Colon (tissue), 2 donors: ENCODE measurements around the gene COG5.

Experiments used
- FAIRE-seq: peaks from 2 replicates; lab custom pipeline; 2012; peaks lifted over from hg19 to GRCh38; lab: Jason Lieb, UNC
- donor health status: control.
- donor health status: control.

Gene COG5

DNA sequence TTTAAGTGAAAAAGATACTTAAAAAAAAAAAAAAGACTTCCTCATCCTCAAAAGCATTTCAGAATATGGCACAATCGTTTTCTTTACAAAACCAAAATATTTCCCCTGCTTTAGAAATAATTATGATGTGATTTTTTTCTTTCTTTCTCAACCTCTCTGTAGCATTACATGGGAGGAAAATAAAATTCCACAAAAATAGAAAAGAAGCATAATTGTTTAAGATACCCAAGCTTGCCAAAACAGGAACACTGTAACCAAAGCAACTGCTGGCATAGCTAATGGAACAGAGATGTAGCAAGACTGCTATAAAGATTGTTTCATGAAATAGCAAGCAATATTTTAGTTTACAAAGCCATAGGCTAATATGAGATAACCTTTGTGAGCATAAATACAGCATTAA is 169.4 kb downstream of the COG5 start:
- no peak for FAIRE-seq

DNA sequence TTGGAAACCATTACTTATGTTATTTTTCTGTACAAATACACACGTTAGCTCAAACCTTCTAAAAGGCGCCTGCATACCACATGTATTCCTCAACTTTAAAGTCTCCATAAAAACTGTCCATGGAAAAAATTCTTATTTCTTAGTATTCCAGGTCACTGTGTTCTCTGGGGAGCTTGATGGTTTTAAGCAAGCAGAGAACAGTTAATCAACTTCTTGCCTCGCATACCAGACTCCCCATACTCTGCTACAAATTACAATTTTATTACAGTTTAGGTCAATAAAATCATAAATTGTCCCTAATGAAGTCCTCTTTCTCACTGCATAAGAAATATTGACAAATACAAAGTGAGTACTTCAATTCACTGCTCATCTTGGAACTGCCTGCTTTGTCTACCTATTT is 170.9 kb downstream of the COG5 start:
- FAIRE-seq = no peak

DNA sequence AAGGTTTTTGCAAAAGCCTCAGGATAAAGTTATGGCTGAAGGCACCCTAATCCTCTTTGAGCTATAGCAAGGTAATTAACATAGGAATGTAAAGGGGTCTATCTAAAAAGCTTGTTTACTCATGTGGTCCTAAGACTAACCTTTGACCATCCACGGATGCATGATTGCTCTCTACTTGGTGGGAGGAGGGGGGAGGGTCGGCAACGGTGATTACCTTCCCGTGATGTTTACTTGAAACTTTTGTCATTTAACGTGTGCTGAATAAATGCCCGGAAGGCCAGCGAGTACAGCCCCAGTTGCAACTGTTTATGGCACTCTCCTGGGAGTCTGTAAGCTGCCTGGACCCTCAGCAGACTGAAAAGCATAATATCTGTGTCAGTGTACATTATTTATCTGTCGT is 172.8 kb downstream of the COG5 start:
- FAIRE-seq = no peak

DNA sequence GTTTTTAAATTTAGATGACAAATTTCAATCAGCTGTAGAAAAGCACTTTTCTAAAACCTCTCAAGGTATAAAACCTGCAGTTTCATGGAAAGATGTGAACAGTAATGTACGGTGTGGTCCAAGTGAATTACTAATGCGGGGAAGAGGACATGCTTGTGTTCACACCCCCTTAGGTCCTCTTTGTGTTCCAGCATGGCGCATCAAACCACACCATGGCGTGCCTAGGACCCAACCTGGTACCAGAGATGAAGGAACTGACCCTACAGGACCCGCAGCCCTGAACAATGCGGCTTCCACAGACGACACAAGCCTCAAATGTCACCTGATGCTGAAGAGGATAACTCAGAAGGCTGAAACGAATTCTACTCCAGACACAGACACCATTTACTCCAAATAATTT is 175.1 kb downstream of the COG5 start:
- FAIRE-seq = no peak

DNA sequence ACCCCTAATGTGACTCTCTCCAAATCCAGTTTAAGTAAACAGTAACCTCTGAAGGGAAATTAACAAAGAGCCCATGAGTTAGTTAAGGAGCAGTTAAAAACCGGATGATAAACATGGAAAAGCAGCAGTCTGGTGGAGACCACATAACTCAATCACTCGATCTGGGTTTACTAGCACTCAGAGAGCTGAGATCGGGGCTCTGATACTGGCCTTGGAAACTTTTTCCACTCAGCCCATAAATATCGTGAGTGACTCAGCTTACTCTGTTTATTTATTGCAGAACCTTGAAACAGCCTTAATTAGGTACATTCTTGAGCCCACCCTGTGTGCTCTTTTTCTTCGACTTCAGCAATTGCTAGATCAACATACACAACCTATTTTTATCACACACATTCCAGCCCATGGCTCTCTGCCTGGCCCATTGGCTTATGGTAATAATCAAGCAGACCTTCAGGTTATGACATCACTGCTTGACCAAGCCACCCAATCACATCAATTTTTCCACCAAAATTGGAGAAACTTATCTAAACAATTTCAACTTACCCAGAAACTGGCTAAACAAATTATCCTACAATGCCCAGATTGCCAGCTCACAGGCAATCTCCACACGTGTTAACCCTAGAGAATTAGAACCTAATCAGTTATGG is 176.0 kb downstream of the COG5 start:
- FAIRE-seq = no peak

DNA sequence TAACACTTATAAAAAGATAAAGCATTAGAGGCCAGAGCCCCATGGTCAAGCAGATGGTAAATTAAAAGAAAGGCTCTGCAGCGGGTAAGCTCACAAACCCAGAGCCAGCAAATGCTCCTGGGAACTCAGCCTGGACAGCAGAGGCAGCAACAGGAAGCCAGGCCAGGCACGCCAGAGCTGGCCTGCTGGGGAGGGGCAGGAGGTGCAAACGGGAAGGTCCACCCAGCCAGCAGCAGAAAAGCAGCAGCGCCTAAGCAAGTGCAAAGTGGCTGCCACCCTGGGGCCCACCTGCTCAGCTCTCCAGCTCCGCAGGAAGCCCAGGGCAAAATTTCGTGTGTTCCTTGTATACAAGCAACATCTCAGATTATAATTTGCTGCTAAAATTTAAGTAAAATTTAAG is 176.6 kb downstream of the COG5 start:
- no peak for FAIRE-seq

DNA sequence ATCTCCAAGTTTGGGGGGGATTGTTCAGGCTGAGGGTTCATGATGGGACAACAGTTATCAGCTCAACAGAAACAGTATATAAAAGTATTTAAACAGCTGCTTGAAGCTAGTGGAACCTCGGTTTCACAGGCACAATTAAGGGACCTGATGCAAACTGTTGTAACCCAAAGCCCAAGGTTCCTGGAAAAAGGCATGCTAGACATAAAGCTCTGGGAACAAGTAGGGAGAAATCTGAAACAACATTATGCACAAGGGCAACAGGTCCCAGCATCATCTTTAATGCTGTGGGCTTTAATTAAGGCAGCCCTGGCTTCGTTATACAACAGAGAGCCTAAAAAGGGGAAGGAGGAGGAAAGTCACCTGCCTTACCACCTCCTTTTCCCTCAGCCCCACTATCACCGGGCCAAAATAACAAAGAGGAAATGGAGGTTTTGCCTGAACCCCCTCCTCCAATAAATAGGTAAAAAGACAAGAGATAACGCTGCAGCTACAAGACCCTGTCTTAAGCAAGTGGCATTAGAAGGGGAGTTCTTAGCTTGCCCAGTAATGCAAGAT is 177.1 kb downstream of the COG5 start:
- FAIRE-seq = no peak

DNA sequence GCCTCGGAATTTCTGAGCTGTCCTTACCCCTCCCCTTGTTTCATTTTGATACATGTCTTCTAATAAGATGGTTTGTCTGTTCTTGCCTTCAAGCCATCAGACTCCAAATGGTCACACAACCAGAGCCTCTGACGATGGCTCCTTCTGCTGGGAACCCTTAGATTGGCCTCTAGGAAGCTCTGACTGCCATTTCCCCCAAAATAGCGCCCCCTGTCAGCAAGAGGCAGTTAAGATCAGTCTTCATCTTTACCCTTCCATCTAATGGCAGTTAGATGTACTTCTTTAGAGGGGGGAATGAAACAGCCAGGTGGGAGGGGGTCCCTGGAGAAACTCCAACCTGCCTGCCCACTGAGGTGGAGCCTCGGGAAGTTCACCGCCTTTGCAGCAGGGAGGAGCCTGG is 179.7 kb downstream of the COG5 start:
- no peak for FAIRE-seq

DNA sequence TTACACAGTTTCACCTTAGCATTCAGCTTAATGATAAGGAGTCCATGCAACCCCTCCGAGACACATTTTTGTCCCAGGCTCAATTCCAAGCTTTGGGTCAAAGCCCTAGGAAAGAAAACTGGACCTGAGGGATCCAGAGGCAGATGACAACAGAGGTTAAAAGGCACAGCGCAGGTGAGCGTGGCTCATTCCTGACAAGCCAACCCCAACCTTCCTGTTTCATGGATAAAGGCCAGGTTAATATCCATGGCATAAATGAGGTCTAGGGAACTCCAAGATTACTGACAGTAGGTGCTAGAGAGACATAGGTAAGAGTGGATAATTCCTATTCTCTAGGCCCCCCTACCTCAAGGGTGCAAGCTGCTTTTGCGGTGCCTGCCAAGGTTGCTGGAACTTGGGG is 180.5 kb downstream of the COG5 start:
- FAIRE-seq = no peak

DNA sequence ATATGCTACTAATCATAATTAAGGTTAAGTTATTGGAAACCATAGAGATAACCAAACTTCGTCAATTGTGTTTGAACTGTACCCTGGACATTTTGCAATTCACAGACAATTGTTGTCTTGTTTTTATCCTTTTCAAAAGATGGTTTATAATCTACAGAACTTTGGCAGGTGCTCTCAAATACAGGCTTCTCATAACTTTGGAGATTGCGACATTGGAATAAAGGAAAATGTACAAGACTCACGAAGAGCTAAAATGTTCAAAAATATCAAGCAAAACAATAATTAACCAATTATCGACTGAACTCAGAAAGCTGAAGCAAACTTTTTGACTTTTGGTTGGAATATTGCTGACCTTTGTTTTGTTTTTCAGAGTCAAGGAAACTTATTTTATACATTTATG is 182.3 kb downstream of the COG5 start:
- FAIRE-seq = no peak

DNA sequence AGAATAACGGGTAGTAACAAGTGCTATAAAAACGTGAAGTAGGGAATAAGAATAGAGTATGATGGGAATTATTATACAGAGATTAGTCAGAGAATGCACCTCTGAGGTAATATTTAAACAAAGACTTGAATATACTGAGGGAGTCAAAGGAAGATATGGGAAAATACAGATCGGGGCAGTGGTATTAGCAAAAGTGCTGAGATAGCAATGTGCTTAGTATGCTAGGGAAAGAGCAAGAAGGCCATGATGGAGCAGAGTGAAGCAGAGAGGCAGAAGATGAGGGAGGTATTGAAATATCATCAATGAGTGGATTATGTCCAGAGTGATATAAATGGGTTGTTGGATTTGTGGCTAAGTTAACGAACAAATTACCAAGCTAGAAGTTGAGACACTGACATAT is 190.4 kb downstream of the COG5 start:
- no peak for FAIRE-seq

DNA sequence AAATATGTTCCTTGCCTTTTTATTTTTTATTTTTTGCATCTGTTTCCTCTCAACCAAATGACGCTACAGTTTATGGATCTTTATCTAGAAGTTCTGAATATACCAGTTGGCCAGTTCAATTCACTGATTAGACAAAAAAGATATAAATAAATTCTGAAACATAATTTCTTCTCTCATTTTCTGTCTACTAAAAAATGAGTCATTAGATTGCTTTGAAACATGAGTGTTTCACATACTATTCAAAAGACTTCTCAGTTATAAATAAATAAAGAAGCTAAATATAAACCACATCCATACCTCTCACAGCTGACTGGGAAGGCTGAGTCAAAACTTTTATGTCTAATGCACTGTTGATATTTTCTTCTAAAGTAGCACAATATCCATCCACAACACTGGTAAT is 191.4 kb downstream of the COG5 start:
- FAIRE-seq = no peak

DNA sequence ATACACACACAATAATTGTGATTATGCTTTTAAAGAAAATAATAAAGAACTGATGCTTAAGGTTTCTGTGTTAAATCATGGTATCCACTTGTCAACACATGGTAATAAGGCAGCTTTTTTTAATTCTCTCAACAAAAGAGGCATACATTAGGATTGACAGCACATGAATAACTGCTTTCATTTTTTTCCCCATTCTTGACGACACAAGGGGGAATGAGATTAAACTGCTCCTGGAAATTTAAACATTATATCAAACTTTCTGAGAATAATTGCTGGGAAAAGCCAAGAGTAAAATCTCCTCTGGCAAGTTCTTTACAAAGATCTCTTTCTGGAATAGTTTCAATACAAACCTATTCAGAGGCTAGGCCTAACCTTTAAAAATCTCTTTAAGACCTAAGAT is 192.9 kb downstream of the COG5 start:
- FAIRE-seq = no peak

DNA sequence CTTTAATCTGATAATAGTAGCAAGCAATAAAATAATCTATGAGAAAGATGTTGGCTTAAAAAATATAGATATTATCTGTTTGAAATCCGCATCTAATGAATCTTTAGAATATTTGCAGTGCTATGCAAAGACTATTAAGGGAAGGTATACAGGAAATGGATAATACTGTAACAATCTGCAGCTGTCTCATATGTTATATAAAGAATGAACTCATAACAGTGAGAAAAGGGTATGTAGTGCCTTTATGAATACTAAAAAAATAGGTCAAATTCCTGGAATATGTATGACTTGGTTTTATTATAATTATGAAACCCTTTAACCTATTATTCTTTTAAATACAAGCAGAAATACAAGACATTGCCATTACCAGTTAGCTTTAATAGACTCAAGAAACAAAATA is 198.9 kb downstream of the COG5 start:
- no peak for FAIRE-seq

DNA sequence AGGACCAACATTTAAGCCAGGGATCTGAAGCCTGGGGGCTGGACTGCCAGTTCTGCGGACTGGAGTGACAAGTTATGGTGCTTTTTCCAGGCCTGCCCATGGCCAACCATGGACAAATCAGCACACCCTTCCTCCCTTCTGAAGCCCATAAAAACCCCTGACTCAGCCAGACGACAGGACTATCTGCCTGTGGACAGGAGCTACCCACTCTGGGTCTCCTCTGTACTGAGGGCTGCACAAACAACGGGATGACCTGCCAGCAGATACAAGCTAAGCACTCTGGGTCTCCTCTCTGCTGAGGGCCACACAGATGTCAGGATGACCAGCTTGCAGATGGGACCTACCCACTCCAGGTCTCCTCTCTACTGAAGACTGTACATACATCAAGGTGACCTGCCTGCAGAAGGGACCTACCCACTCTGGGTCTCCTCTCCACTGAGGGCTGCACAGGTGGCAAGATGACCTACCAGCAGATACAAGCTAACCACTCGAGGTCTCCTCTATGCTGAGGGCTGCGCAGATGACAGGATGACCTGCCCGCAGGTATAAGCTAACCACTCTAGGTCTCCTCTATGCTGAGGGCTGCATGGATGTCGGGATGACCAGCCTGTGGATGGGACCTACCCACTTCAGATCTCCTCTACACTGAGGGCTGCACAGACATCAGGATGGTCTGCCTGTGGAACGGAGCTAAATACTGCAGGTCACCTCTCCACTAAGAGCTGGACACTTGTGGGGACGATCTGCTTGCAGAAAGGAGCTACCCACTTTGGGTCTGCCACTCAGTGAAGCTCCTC is 204.0 kb downstream of the COG5 start:
- FAIRE-seq = no peak

DNA sequence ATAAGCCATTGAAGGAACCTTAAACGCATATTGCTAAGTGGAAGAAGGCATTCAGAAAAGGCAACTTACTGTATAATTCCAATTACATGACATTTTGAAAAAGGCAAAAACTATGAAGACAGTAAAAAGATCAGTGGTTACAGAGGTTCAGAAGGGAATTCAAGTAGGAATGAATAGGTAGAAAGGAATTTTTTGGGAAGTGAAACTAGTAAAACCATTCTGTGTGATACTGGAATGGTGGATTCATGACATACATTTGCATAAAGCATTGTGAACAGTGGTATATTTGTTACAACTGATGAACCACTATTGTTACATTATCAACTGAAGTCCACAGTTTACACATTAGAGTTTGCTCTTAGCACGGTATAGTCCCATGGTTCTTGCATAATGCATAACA is 208.1 kb downstream of the COG5 start:
- FAIRE-seq = no peak

DNA sequence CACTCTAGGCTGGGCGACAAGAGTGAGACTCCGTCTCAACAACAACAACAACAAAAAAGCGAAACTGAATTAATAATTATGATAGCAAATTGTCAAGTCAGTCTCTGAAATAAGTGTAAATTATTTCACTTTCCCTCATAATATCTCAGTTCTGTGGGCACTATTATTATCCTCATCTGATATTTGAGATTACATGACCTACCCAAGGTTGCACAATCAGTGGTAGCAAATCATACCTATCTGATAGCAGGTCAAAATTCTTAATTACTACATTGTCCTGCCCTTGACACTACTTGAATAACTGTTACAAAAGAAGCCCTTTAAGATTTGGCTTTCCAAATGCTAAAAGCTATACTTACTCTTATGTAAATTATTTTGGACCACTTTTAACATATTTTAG is 209.1 kb downstream of the COG5 start:
- no peak for FAIRE-seq

DNA sequence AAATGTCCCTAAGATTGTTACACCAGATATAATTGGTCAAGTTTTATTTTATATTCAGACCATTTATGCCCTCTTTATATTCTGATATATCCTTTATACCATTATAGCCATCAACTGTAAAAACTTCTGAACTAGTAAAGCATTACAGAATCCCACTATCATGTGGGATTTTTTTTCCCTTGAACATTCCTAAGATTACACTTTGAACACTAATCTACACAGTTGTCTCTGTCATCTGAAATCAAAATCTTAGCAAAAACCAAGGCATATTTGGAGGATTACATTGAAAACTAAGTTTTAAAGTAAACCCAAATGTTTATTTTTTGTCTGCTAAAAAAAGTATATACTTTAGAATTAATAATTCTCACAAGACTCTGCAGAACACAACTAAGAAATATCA is 210.0 kb downstream of the COG5 start:
- no peak for FAIRE-seq

DNA sequence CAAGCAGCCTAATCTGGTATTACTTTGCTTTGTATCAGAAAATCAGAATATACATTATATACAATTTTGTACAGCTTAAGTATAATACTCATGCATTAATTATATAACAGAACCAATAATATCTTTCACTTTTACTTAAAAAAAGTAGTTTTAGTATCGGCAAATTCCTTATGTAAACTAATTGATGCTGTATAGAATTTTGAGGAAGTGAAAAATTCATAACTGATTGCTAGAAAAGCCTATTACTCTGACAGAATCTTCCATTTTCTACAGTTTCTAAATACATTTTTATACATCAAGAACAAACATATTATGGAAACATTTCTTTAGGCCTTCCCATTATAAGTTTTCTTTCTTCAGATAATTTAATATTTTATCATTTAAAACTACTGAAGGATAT is 217.8 kb downstream of the COG5 start:
- FAIRE-seq = no peak

DNA sequence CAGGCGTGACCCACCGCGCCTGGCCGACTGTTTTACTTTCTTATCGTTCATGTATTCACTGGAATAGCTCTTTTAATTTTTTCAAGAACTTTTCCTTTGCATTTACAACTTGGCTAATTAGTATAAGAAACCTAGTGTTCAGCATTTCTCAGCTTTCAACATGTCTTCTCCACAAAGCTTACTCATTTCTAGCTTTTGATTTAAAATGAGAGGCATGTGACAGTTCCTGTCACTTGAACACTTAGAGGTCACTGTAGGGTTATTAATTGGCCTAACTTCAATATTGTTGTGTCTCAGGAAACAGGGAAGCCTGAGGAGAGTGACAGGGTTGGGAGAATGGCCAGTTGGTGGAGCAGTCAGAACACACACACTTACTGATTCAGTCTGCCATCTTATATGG is 218.9 kb downstream of the COG5 start:
- FAIRE-seq = no peak

DNA sequence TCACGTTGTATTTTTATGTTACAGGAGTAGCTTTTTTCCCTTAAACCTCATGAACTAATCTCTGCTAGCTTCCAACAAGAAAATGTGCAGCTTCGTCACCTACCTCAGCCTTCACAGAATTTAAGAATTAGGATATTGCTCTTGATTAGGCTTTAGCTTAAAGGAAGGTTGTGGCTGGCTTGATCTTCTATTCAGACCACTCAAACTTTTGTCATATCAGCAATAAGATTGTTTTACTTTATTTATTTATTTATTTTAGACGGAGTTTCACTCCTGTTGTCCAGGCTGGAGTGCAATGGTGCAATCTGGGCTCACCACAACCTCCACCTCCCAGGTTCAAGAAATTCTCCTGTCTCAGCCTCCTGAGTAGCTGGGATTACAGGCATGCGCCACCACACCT is 219.4 kb downstream of the COG5 start:
- FAIRE-seq = no peak

DNA sequence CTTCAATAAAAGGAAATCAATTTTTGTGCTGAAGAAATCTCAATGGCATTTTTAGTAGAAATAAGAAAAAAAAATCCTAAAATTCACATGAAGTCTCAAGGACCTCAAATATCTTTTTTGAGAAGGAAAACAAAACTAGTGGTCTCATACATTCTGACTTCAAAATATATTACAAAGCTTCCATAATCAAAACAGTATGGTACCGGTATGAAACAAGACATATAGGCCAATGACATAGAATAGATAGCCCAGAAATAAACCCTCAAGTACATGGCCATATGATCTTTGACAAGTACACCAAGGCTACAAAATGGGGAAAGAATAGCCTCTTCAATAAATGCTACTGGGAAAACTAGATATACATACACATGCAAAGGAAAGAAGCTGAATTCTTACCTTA is 225.6 kb downstream of the COG5 start:
- FAIRE-seq = no peak

DNA sequence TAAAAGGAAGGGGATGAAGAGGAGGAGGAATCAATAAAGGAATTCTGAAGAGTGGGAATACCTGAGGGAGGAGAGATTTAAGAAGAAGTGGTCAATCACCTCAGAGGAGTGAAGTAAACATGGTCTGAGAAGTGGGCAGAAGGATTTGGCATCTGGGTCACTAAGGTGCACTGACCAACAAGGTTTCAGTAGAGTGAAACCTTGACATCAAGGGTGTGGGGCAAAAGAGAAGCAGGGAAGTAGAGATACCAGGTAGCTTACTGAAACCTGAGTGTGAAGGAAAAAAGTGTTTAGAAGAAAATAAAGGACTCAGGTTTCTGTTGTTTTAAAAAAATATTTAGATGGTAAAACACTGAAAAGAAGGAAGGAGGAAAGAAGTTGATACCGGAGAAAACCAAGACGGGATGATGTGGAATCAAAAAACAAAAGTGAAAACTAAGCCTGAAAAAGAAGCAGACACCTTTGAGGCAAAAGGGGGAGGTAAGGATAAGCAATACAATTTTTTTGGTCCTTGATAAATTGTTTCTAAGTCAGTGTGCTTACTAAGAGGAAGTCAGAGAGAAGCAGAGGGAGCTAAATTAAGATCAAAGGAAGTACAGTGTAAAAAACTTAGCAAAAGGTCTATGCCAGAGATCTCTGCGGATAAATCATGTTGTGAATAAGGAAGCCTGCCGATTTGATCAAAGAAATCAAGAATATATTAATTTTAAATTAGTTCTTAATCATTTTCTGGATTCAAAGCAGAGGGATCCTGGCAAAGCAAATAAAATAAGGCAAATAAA is 231.0 kb downstream of the COG5 start:
- no peak for FAIRE-seq
